NAMALWA (cell line): ENCODE results near the gene LRRC17.
"Not testable (repeated sequence)": the region's sequence is repeated elsewhere in the genome, so short reads cannot be mapped to it uniquely, and the experiment has no call there.

Experiments used
- DNase-seq: peaks from one replicate; pipeline ENCODE4 v3.0.0-alpha.2; 2015; ENCODE audit warnings: low spot score

The LRRC17 gene

DNA sequence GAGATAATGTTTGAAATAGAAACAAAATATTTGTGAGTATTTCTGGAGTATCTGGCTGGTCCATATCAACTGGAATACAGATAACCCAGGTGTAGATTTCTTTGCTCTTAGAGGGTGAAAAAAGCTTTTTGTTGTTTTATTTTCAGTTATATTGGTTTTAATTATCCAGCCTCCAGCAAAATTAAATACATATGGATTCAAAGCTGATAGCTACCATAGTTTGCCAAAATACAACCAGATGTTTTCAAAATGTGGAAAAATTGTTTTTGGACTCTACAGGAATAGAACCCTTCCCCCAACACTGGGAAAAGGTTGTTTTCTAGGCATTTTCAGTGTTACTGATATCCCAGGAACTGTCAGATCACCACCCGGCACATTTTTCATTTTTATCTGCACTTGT is 30.1 kb downstream of the LRRC17 start:
- no peak for DNase-seq

DNA sequence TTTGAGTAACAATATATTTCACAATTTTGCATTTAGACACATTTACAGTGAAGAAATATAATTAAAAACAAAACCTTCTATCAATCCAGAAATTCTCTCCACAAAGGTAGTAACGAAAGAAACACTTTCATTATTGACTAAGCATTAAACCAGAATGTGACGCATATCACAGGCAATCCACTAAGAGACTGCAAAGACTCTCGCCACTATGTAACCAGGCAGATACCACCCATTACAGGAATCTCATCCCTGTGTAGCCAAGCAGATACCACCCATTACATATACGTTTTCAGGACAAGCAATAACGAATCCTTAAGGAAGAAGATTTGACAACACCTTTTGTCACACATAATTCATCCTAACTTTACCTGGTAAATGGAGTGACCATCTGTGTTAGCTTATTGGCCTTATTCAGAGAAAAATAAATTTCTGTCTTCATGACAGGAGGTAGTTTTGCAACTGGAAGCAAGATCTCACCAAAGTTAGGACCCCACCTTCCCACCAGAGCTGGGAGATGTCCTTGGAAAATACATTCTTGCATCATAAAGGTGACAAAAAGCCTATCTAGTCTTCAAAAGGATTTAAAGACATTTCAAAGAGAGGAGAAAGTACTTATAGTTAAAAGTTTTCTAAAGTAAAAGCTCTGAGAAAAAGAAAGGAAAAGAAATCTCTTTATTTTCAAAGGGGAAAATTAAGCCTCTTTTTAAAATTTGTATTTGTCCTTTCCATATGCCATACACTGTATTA is 30.8 kb downstream of the LRRC17 start:
- DNase-seq, result no peak

DNA sequence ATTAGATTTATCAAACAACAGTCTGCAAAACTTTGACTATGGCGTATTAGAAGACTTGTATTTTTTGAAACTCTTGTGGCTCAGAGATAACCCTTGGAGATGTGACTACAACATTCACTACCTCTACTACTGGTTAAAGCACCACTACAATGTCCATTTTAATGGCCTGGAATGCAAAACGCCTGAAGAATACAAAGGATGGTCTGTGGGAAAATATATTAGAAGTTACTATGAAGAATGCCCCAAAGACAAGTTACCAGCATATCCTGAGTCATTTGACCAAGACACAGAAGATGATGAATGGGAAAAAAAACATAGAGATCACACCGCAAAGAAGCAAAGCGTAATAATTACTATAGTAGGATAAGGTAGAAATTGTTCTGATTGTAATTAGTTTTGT is 31.4 kb downstream of the LRRC17 start:
- no peak for DNase-seq

DNA sequence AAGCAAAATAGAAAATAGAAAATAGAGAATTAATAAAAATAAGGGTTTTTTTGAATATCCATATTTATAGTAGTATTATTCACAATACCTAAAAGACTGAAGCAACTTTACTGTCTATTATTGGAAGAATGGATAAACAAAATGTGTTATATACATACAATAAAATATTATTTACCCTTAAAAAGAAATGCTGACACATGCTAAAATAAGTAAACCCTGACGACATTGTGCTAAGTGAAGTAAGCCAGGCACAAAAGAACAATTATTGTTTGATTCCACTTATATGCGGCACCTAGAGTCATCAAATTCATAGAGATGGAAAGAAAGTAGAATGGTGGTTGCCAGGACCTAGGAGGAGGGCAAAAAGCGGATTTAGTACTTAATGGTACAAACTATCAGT is 39.0 kb downstream of the LRRC17 start:
- DNase-seq, result no peak

DNA sequence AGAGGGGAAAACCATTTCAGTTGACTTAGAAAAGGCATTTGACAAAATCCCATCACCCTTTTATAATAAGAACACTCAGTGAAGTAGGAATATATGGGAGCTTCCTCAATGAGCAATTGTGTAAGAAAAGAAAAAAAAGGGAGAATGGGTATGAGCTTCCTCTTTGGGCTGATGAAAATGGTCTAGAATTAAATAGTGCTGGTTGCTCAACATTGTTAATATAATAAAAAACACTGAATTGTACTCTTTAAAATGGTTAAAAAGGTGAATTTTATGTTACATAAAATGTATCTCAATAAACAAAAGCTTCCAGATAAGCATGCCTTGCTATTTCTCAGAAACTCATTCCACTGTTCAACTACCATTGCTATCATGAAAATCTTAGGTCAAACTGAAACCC is 40.6 kb downstream of the LRRC17 start:
- no peak for DNase-seq

DNA sequence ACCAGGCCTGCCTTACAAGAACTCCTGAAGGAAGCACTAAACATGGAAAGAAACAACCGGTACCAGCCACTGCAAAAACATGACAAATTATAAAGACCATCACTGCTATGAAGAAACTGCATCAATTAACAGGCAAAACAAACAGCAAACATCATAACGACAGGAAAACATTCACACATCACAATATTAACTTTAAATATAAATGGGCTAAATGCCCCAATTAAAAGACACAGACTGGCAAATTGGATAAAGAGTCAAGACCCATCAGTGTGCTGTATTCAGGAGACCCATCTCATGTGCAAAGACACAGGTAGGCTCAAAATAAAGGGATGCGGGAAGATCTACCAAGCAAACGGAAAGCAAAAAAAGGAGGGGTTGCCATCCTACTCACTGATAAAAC is 41.6 kb downstream of the LRRC17 start:
- DNase-seq, result not testable (repeated sequence)

DNA sequence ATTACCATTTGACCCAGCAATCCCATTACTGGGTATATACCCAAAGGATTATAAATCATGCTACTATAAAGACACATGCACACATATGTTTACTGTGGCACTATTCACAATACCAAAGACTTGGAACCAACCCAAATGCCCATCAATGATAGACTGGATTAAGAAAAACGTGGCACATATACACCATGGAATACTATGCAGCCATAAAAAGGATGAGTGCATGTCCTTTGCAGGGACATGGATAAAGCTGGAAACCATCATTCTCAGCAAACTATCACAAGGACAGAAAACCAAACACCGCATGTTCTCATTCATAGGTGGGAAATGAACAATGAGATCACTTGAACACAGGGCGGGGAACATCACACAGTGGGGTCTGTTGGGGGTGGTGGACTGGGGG is 45.2 kb downstream of the LRRC17 start:
- not testable (repeated sequence) for DNase-seq

DNA sequence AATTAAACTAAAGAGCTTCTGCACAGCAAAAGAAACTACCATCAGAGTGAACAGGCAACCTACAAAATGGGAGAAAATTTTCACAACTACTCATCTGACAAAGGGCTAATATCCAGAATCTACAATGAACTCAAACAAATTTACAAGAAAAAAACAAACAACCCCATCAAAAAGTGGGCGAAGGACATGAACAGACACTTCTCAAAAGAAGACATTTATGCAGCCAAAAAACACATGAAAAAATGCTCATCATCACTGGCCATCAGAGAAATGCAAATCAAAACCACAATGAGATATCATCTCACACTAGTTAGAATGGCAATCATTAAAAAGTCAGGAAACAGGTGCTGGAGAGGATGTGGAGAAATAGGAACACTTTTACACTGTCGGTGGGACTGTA is 49.2 kb downstream of the LRRC17 start:
- DNase-seq, result not testable (repeated sequence)

DNA sequence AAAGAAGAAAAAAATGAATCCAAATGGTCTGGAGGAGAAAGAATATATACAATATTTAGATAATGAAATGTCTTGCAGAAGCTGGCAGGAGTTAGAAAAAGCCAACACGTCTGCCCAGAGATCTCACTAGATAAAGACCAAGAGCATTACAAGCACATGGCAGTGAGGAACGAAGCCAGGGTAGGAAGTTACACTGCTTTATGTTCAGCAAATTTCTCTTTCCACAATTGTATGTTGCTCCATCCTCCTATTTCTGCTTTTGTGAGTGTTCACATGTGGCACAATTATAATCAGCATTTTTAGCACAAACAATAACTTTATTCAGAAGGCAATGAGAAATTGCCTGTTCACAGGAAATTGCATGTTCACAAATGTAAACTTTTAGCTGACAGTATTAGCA is 53.7 kb downstream of the LRRC17 start:
- no peak for DNase-seq

DNA sequence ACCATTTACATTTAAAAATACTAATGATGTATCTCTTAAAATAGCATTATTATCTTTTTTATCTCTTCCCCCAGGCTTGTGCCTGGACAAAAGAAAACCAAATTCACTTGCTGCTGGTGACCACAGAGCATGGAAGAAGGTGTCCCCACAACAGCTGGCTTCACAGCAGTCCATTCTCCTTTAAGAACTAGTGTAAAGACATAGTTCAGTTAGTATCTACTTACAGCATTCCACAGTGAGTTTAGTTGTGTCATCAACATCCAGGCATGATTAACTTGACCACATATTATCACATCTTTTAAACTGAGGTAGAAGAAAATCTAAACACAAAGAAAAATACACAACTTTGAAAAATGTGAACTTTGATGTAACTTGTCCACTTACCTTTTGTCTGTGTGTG is 55.0 kb downstream of the LRRC17 start:
- no peak for DNase-seq

DNA sequence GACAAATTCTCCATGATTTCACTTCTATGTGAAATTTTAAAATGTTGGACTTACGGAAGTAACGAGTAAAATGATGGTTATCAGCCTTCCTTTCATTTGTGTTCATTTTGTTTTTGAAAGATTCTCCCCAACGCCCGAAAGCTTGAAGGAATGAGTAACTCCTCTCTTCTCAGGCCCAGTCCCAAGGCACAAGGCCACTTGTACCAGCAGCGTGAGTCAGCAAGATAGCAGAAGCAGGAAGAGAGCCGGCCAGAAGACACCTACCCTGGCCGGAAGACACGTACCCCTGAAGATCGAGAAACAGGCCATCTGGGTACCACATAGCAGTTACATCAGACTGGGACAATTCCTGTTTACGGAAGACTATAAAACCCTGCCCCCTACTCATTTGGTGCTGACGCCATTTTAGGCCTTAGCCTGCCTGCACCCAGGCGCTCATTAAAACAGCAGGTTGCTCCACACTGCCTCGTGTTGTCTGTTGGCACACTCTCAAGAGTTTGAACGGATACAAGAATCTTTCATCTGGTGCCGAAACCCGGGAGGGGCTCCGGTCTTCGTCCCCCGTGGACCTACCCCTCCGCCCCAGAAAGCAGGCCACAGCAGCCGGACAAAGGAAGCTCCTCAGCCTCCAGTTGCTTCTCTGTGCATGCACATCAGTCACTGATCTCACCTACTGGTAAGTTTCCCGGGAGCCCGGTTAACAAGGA is 60.4 kb downstream of the LRRC17 start:
- DNase-seq, result no peak

DNA sequence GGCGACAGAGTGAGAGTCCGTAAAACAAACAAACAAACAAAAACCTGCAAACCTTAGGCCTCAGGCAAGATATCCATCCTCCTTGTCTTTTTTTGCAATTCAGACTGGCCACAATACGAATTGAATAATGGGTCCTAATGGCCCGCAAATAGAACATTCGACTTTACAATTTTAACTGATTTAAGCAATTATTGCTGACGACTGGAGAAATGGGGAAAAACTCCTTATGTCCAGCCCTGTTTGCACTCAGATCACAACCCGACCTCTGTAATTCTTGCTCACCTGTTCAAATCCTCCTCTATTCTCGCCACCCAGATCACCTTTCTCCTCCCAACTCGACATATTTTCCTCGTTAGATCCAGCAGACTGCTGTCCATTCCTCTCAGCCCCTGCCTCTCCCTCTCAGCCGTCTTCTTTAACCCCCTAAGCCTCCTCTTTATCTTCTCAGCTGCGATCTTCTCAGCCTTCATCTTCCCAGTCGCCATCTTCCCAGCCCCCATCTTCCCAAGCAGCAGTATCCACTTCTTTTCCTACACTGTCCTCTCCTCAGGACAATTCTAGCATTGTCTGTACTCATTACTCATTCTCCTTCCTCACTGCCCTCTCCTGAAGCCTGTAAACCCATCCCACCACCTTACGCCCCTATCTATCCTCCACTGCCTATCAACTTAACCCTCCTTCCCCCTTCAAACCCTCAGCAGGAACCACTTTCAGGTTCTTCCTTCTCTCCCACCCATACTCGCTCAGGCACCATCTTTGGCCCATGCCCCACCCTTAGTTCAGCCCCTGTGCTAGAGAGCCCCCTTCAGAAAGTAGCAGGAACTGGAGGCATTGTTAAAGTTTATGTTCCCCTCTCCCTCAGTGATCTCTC is 61.8 kb downstream of the LRRC17 start:
- DNase-seq, result peak; percentile 54

DNA sequence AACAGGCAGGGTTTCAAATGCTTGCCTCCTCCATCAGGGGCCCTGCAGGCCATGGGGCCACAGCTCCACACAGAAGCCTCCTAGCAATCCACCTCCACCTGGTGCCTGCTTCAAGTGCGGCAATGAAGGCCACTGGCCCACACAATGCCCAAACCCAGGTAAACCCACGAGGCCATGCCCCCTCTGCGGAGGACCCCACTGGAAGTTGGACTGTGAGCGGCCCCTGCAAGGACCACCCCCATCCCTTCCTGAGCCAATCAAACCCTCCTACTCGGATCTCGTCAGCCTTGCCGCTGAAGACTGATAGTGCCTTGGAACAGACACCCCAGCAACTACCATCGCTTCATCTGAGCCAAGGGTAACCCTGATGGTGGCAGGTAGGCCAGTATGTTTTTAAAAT is 63.1 kb downstream of the LRRC17 start:
- no peak for DNase-seq

DNA sequence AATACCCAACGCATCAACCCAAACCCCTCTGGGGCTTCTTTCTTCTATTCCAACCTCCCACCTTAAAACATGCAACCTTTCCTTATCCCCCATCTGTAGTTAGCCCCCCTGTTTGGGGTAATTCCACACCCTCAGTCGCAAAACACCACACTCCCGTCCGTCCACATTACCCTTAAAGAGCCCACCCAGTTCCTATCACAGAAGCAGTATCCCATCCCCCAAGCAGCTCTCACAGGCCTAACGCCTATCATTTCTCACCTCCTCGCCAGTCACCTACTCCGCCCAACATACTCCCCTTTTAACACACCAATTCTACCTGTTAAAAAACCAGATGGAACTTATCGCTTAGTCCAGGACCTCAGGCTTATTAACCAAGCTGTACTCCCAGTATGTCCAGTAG is 63.7 kb downstream of the LRRC17 start:
- no peak for DNase-seq

DNA sequence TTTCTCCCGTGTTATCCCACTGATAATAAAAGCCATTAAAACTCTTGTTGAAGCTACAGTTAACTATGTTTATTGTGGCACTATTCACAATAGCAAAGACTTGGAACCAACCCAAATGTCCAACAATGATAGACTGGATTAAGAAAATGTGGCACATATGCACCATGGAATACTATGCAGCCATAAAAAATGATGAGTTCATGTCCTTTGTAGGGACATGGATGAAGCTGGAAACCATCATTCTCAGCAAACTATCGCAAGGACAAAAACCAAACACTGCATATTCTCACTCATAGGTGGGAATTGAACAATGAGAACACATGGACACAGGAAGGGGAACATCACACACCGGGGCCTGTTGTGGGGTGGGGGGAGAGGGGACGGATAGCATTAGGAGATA is 64.8 kb downstream of the LRRC17 start:
- not testable (repeated sequence) for DNase-seq

DNA sequence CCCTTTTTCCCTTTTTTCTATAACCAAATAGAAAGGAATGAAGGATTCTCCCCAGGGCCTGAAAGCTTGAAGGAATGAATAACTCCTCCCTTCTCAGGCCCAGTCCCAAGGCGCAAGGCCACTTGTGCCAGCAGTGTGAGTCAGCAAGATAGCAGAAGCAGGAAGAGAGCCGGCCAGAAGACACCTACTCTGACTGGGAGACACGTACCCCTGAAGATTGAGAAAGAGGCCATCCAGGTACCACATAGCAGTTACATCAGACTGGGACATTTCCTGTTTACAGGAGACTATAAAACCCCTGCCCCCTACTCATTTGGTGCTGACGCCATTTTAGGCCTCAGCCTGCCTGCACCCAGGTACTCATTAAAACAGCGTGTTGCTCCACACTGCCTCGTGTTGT is 65.5 kb downstream of the LRRC17 start:
- DNase-seq, result no peak

DNA sequence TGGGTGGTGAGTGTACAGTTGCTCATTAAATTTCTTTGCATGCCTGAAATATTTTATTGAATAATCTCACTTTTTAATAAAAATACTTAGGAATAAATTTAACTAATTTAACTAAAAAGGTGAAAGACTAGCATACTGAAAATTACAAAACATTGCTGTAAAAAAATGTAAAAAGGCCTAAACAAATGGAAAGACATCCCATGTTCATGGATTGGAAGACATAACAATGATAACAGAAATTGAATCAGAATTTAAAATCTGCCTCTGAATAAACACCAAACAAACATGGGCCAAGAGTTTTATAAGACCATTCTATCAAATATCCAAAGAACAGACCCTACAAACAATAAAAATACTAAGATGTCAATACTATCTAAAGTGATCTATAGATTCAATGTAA is 66.9 kb downstream of the LRRC17 start:
- DNase-seq, result no peak

DNA sequence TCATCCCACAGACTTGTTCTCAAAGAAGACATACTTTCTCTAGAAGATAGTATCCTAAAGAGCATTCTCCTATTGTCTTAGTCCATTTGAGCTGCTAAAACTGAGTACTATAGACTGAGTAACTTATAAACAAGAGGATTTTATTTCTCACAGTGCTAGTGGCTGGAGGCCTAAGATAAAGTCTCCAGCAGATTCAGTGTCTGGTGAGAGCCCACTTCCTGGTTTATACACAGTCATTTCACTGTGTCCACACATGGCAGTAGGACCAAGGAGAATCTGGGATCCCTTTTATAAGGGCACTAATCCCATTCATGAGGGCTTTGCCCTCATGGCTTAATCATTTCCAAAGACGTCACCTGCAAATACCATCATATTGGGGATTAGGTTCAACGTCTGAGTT is 68.7 kb downstream of the LRRC17 start:
- no peak for DNase-seq

DNA sequence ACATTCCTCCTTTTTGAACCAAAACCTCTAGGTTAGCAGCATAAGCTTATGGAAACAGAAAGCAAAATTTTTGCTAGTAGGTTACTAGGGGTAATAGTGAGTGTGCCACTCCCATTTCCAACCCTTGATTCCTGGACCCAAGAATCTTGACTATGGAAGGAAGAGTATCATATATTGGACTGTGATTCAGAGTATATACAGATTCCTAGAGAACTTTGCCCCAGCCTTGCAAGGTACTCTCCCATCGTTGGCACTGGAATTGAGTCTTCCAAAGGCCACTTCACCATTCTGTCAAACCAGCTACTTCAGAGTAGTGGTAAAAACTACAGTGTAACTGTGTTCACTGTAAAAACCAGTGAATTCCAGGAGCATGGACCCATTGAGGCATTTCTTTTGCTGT is 69.4 kb downstream of the LRRC17 start:
- no peak for DNase-seq

DNA sequence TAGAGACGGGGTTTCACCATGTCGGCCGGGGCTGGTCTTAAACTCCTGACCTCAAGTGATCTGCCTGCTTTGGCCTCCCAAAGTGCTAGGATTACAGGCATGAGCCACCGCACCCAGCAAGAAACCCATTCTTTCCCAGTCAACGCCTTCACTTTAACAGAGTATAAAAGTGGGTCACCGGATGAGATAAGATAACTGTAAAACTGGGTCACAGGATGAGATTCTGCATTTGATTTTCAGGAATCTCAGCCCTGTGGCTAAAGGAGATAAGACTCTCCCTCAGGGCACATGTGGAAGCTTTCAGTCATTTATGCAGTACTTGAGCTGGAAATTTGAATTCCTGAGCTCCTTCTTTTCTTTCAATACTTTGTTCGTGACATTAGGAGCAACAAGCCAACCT is 70.8 kb downstream of the LRRC17 start:
- no peak for DNase-seq

DNA sequence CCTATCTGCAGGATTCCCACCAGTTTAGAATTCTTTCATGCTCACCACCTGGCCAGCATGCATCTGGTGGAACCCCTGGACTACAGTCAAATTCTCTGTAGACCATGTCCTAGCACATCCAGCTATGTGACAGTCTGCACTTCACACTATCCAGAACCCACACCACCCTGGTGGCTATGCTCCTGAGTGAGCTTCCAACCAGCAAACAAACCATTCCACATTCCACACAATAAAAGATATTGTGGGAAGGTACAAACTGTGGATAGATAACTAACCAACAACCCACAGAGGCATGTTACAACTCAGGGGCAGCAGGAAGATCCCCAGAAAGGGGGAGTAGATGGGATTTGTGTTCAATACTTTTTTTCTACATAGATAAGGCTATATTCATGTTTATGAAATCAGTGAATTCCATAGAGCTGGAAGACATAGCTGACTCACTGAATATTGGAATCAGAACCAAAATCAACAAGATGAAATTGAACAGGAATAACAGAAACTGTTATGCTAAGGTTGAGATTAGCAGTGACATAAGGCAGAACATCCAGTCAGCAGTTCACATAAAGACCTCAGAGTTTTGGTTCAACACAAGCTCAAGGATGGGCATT is 72.5 kb downstream of the LRRC17 start:
- DNase-seq, result no peak

DNA sequence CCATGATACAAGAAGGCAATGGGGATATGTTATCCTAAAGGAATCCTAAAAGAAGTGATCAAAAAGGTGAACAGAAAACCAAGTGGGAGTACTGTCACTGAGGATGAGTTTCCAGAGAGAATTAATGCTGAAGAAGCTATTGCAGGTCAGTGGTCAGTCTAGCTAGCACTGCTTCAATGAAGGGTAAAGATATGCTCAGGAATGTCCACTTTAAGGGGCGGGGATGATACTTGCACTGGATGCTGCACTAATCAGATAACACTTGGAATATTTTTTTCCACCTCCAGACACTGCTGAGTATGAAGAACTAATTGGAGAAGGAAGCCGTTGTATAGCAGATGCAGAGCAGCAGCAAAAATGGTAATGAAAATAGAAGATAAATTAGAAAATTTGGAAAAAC is 75.3 kb downstream of the LRRC17 start:
- no peak for DNase-seq
